Measurements from ENCODE around the gene CLCN3. TPM values are rescaled to one million over a fixed set of nuclear protein-coding genes. Genes with fewer than 3 reads are reported as not detected.
"Not testable (repeated sequence)": the region's sequence is repeated elsewhere in the genome, so short reads cannot be mapped to it uniquely, and the experiment has no call there.

Gene CLCN3
- total RNA-seq, 1 donor from 2014 or later, result 39.2 TPM

DNA sequence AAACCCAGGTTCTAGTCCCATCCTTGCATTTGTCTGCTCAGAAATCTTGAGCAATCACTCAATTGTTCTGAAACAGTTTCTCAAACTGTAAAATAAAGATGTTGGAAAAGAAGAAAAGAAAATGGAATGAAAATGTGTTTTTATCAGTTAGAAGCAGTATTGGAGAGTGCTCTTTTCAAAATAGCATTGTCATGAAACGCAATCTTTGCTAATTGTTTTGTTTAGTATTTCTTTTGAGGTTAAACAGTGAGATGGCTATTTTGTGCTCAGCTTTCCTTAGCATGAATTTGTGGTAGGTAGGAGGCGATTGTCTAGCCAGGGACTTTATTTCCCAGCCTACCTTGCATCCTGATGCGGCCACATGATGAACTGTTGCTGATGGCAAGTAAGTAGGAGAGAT is 148.0 kb downstream of the CLCN3 start:
- intact Hi-C loops (cut with DNase I), result no loop called here
- H3K27me3 ChIP-seq, result peaks cover under 1% of the 10 kb centered on the region
- no peaks in the 10 kb centered on the region for H3K36me3 ChIP-seq
- no peaks in the 10 kb centered on the region for H3K9me3 ChIP-seq
- DNase-seq (no peak), ATAC-seq (no peak)
- TF ChIP-seq, protein P1, sequence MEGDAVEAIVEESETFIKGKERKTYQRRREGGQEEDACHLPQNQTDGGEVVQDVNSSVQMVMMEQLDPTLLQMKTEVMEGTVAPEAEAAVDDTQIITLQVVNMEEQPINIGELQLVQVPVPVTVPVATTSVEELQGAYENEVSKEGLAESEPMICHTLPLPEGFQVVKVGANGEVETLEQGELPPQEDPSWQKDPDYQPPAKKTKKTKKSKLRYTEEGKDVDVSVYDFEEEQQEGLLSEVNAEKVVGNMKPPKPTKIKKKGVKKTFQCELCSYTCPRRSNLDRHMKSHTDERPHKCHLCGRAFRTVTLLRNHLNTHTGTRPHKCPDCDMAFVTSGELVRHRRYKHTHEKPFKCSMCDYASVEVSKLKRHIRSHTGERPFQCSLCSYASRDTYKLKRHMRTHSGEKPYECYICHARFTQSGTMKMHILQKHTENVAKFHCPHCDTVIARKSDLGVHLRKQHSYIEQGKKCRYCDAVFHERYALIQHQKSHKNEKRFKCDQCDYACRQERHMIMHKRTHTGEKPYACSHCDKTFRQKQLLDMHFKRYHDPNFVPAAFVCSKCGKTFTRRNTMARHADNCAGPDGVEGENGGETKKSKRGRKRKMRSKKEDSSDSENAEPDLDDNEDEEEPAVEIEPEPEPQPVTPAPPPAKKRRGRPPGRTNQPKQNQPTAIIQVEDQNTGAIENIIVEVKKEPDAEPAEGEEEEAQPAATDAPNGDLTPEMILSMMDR (IDR thresholded peaks at IDR 0.05), result no peak
- no peaks in the 10 kb centered on the region for H3K4me1 ChIP-seq
- H3K27ac ChIP-seq, result no peak overlapping the region
- H3K4me3 ChIP-seq, result no peak overlapping the region

DNA sequence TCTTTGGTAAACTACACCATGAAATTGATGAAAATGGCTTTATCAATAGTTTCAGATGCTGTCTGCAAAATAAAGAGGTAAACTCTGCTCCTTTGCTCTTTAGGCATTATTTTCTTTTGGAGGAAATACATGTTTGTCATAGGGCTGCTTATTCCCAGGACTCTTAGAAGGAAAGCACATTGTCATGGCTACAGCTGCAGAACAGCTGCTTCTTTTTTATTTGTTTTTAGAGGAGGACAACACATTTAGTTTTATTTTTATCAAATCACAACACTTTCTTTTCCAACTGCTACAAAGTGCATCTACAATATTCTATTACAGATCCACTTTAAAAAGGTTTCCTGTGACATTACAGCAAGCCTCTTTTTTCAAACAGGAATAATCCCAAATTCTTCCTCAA is 150.0 kb downstream of the CLCN3 start:
- intact Hi-C loops (cut with DNase I), result no loop called here
- Histone ChIP-seq H3K4me1 (peaks cover 2% of the 10 kb centered on the region), H3K27ac (no peak overlapping the region), H3K9me3 (no peaks in the 10 kb centered on the region), H3K4me3 (no peak overlapping the region), H3K36me3 (no peaks in the 10 kb centered on the region), H3K27me3 (peaks cover 18% of the 10 kb centered on the region)
- ATAC-seq, result no peak
- TF ChIP-seq, protein P1 (IDR thresholded peaks at IDR 0.05), result no peak
- DNase-seq, result no peak

DNA sequence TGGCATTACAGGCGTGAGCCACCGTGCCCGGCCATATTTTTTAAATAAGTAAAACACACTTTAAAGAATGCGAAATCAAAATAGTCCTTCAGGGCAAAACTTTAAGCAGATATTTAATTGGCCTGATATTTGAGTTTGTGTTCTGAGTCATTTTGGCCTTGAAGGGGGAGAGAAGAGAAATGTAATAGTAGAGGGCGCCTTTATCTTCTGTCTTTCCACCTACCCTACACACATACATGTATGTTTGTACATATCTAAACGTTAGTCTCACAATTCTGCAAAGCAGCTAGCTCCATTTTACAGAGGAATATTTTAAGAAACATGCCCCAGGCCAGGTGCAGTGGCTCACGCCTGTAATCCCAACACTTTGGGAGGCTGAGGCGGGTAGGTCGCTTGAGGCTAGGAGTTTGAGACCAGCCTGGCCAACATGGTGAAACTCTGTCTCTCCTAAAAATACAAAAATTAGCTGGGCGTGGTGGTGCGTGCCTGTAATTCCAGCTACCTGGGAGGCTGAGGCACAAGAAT is 151.2 kb downstream of the CLCN3 start:
- DNase-seq; H3K27ac ChIP-seq; H3K36me3 ChIP-seq; H3K4me3 ChIP-seq; intact Hi-C loops (cut with DNase I); H3K9me3 ChIP-seq; ATAC-seq; H3K4me1 ChIP-seq: not testable (repeated sequence)
- H3K27me3 ChIP-seq, result peaks cover 18% of the 10 kb centered on the region

Other genes starting within 250 kb of the CLCN3 start
- 13.5 TPM for gene NEK1, start 8.0 kb upstream of the CLCN3 start, total RNA-seq
- 18.9 TPM for gene HPF1, start 137.4 kb downstream of the CLCN3 start, total RNA-seq

Measured in upper lobe of right lung (tissue), 1 donor.